ENCODE results near the gene CRYGC.

DNA sequence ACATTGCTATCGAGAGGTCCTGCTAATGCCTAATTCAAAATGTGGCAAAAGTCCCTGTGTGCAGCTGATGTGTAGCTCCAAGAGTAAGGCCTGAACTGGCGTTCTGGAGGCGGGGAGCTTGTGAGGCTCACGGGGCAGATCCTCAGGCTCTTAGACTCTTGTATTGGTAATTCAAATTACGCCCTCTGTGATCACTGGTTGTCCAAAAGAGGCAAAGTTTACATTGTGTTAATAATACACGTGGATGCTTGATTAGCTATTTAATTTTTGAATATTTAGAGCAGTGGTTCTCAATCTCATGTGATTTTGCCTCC is 46.2 kb upstream of the CRYGC start:
- TF ChIP-seq, protein P1, sequence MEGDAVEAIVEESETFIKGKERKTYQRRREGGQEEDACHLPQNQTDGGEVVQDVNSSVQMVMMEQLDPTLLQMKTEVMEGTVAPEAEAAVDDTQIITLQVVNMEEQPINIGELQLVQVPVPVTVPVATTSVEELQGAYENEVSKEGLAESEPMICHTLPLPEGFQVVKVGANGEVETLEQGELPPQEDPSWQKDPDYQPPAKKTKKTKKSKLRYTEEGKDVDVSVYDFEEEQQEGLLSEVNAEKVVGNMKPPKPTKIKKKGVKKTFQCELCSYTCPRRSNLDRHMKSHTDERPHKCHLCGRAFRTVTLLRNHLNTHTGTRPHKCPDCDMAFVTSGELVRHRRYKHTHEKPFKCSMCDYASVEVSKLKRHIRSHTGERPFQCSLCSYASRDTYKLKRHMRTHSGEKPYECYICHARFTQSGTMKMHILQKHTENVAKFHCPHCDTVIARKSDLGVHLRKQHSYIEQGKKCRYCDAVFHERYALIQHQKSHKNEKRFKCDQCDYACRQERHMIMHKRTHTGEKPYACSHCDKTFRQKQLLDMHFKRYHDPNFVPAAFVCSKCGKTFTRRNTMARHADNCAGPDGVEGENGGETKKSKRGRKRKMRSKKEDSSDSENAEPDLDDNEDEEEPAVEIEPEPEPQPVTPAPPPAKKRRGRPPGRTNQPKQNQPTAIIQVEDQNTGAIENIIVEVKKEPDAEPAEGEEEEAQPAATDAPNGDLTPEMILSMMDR (IDR thresholded peaks at IDR 0.05 in 4 of 5, conservative IDR thresholded peaks at IDR 0.05 in 1 of 5), result no peak
- no peak for TF ChIP-seq POLR2A (IDR thresholded peaks at IDR 0.05)

Data from gastrocnemius medialis (tissue), 4 donors.